HepG2 (cell line): ENCODE measurements around the gene ABHD6. TPM values are rescaled to one million over a fixed set of nuclear protein-coding genes. Genes with fewer than 3 reads are reported as not detected.

Experiments used
- CCDC6 ChIP-seq: sonication (generic); formaldehyde crosslinking; IDR thresholded peaks from 2 replicates; pipeline ENCODE4 v1.8.1; 2022; ENCODE audit warnings: mild to moderate bottlenecking, missing genetic modification reagents, moderate library complexity
- HMG20B ChIP-seq: conservative IDR thresholded peaks from 2 replicates; pipeline ENCODE4 v1.6.1; 2016; ENCODE audit warnings: missing genetic modification reagents, missing compliant biosample characterization
- HOXA9 ChIP-seq: sonication (generic); formaldehyde crosslinking; IDR thresholded peaks from 2 replicates; pipeline ENCODE4 v1.8.1; 2022; ENCODE audit warnings: missing genetic modification reagents, mild to moderate bottlenecking, moderate library complexity, borderline replicate concordance
- SAP130 ChIP-seq: IDR thresholded peaks from 2 replicates; pipeline ENCODE4 v1.6.1; 2016; ENCODE audit warnings: low read depth
- ZNF484 ChIP-seq: sonication (generic); formaldehyde crosslinking; IDR thresholded peaks from 2 replicates; pipeline ENCODE4 v1.5.1; 2020; ENCODE audit warnings: mild to moderate bottlenecking, low read depth, missing genetic modification reagents, borderline replicate concordance
- ZNF713 ChIP-seq: sonication (generic); formaldehyde crosslinking; IDR thresholded peaks from 2 replicates; pipeline ENCODE4 v1.4.0; 2020; ENCODE audit warnings: mild to moderate bottlenecking, missing genetic modification reagents
- ZNF781 ChIP-seq: sonication (generic); formaldehyde crosslinking; IDR thresholded peaks from 2 replicates; pipeline ENCODE4 v1.5.1; 2020; ENCODE audit warnings: borderline replicate concordance, mild to moderate bottlenecking, missing genetic modification reagents; ENCODE audit errors: not compliant biosample characterization
- polyA plus RNA-seq, 8 experiments: library from polyadenylated mRNA; depleted of rRNA in 3 of 8; stranded (reverse) in 7 of 8; unstranded in 1 of 8; fragments of >200 nt; fragmentation: Illumina TruSeq in 4 of 8; extraction: Trizol in 4 of 8; gene quantifications; 2 replicates each; pipeline versions ENCODE4 v1.2.1 to v1.2.3, GENCODE V29; 2011 to 2016; ENCODE audit warnings: low read depth in 4 of 8, missing spikeins in 1 of 8, mixed read lengths in 1 of 8; ENCODE audit not compliant: insufficient read depth in 1 of 8
- total RNA-seq, 5 experiments: library from RNA; depleted of rRNA; stranded (reverse); fragments of >200 nt; fragmentation: Illumina TruSeq; extraction: Trizol; gene quantifications; 2 replicates each; pipeline ENCODE4 v1.2.3, GENCODE V29; 2016; ENCODE audit warnings: low read depth in 1 of 5
- TF ChIP-seq, protein P1 (sequence below): sonication (generic); formaldehyde crosslinking; IDR thresholded peaks from 2 replicates; pipeline ENCODE4 v1.5.0; 2020; ENCODE audit warnings: missing genetic modification reagents
- TF ChIP-seq, protein P2 (sequence below): sonication (generic); formaldehyde crosslinking; IDR thresholded peaks from 2 replicates; pipeline ENCODE4 v1.5.0; 2020; ENCODE audit warnings: missing genetic modification reagents, mild to moderate bottlenecking, borderline replicate concordance
- TF ChIP-seq, protein P3 (sequence below): sonication (generic); formaldehyde crosslinking; IDR thresholded peaks from 2 replicates; pipeline ENCODE4 v1.5.0; 2020; ENCODE audit warnings: mild to moderate bottlenecking, missing genetic modification reagents
- TF ChIP-seq, protein P4 (sequence below): sonication (generic); formaldehyde crosslinking; IDR thresholded peaks from 2 replicates; pipeline ENCODE4 v1.5.0; 2020; ENCODE audit warnings: missing genetic modification reagents
- TF ChIP-seq, protein P5 (sequence below): IDR thresholded peaks from 2 replicates; pipeline ENCODE4 v1.6.1; 2012; ENCODE audit warnings: inconsistent platforms
- TF ChIP-seq, protein P6 (sequence below): IDR thresholded peaks from 2 replicates; pipeline ENCODE4 v1.6.1; 2016
- TF ChIP-seq, protein P7 (sequence below), 2 experiments: IDR thresholded peaks; 2 replicates each; pipeline ENCODE4 v1.6.1; 2011 to 2012; ENCODE audit warnings: low read length in 2 of 2, borderline replicate concordance in 1 of 2, low read depth in 1 of 2, mild to moderate bottlenecking in 1 of 2, moderate library complexity in 1 of 2

The ABHD6 gene
- total and polyA plus RNA-seq, 2 of the 13 experiments (the other 11 are each of a cell fraction or from before 2014, with no cell fraction given): 9.0 to 17.2 TPM

DNA sequence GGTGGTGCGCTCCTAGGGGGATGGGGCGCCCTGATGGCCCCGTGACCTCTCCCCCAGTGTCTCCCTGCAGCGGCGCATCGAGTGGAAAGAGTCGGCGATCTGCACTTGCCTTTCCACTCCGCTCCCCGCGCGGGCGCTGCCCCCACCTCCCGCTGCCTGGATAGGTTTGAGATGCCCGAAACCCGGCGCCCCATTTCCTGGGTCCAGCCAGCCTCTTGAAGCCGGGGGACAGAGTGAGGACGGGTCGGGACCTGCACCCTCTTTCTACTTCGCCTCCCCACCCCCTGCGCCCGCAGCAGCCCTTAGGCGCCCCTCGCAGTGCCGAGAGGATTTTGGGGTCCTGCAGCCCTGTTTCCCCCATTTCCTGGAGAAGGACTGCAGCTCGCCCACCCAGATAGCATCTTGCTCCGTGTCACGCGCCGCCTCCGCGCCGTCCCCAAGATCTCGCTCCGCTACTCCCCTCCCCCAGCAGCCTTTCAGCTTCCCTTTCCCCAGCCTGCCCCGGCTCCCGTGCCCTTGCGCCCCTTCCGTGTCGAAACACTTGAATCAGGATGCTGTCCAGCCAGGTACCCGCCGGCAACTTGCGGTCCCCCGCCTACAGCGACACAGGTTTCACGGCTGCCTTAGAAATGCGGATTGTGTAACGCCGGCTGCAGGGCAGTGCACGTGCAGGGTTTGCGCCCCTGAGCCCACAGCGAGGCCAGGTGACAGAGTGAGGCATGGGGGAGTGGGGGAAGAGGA is 519 bp downstream of the ABHD6 start (continued):
- TF ChIP-seq, protein P1, sequence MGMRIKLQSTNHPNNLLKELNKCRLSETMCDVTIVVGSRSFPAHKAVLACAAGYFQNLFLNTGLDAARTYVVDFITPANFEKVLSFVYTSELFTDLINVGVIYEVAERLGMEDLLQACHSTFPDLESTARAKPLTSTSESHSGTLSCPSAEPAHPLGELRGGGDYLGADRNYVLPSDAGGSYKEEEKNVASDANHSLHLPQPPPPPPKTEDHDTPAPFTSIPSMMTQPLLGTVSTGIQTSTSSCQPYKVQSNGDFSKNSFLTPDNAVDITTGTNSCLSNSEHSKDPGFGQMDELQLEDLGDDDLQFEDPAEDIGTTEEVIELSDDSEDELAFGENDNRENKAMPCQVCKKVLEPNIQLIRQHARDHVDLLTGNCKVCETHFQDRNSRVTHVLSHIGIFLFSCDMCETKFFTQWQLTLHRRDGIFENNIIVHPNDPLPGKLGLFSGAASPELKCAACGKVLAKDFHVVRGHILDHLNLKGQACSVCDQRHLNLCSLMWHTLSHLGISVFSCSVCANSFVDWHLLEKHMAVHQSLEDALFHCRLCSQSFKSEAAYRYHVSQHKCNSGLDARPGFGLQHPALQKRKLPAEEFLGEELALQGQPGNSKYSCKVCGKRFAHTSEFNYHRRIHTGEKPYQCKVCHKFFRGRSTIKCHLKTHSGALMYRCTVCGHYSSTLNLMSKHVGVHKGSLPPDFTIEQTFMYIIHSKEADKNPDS (CRISPR knock-in tag): no peak
- TF ChIP-seq, protein P2, sequence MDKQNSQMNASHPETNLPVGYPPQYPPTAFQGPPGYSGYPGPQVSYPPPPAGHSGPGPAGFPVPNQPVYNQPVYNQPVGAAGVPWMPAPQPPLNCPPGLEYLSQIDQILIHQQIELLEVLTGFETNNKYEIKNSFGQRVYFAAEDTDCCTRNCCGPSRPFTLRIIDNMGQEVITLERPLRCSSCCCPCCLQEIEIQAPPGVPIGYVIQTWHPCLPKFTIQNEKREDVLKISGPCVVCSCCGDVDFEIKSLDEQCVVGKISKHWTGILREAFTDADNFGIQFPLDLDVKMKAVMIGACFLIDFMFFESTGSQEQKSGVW (CRISPR knock-in tag): no peak
- TF ChIP-seq CCDC6 (CRISPR knock-in tag) (0 out of 2 replicates have a peak, but pooled peaks have one; percentile 34), ZNF713 (no peak), SAP130 (CRISPR knock-in tag) (peak; percentile 87), ZNF484 (no peak), HOXA9 (no peak), ZNF781 (peak; percentile 85), HMG20B (CRISPR knock-in tag) (no peak)
- TF ChIP-seq, protein P3, sequence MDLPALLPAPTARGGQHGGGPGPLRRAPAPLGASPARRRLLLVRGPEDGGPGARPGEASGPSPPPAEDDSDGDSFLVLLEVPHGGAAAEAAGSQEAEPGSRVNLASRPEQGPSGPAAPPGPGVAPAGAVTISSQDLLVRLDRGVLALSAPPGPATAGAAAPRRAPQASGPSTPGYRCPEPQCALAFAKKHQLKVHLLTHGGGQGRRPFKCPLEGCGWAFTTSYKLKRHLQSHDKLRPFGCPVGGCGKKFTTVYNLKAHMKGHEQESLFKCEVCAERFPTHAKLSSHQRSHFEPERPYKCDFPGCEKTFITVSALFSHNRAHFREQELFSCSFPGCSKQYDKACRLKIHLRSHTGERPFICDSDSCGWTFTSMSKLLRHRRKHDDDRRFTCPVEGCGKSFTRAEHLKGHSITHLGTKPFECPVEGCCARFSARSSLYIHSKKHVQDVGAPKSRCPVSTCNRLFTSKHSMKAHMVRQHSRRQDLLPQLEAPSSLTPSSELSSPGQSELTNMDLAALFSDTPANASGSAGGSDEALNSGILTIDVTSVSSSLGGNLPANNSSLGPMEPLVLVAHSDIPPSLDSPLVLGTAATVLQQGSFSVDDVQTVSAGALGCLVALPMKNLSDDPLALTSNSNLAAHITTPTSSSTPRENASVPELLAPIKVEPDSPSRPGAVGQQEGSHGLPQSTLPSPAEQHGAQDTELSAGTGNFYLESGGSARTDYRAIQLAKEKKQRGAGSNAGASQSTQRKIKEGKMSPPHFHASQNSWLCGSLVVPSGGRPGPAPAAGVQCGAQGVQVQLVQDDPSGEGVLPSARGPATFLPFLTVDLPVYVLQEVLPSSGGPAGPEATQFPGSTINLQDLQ (CRISPR knock-in tag): 0 out of 2 replicates have a peak, but pooled peaks have one; percentile 38
- TF ChIP-seq, protein P4, sequence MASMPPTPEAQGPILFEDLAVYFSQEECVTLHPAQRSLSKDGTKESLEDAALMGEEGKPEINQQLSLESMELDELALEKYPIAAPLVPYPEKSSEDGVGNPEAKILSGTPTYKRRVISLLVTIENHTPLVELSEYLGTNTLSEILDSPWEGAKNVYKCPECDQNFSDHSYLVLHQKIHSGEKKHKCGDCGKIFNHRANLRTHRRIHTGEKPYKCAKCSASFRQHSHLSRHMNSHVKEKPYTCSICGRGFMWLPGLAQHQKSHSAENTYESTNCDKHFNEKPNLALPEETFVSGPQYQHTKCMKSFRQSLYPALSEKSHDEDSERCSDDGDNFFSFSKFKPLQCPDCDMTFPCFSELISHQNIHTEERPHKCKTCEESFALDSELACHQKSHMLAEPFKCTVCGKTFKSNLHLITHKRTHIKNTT (CRISPR knock-in tag): no peak
- TF ChIP-seq, protein P5, sequence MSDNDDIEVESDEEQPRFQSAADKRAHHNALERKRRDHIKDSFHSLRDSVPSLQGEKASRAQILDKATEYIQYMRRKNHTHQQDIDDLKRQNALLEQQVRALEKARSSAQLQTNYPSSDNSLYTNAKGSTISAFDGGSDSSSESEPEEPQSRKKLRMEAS: peak; percentile 96
- TF ChIP-seq, protein P6, sequence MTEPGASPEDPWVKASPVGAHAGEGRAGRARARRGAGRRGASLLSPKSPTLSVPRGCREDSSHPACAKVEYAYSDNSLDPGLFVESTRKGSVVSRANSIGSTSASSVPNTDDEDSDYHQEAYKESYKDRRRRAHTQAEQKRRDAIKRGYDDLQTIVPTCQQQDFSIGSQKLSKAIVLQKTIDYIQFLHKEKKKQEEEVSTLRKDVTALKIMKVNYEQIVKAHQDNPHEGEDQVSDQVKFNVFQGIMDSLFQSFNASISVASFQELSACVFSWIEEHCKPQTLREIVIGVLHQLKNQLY (CRISPR knock-in tag): peak; percentile 57; the same call in 1 of the 2 replicates
- TF ChIP-seq, protein P7, sequence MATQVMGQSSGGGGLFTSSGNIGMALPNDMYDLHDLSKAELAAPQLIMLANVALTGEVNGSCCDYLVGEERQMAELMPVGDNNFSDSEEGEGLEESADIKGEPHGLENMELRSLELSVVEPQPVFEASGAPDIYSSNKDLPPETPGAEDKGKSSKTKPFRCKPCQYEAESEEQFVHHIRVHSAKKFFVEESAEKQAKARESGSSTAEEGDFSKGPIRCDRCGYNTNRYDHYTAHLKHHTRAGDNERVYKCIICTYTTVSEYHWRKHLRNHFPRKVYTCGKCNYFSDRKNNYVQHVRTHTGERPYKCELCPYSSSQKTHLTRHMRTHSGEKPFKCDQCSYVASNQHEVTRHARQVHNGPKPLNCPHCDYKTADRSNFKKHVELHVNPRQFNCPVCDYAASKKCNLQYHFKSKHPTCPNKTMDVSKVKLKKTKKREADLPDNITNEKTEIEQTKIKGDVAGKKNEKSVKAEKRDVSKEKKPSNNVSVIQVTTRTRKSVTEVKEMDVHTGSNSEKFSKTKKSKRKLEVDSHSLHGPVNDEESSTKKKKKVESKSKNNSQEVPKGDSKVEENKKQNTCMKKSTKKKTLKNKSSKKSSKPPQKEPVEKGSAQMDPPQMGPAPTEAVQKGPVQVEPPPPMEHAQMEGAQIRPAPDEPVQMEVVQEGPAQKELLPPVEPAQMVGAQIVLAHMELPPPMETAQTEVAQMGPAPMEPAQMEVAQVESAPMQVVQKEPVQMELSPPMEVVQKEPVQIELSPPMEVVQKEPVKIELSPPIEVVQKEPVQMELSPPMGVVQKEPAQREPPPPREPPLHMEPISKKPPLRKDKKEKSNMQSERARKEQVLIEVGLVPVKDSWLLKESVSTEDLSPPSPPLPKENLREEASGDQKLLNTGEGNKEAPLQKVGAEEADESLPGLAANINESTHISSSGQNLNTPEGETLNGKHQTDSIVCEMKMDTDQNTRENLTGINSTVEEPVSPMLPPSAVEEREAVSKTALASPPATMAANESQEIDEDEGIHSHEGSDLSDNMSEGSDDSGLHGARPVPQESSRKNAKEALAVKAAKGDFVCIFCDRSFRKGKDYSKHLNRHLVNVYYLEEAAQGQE (IDR thresholded peaks at IDR 0.05; ENCODE audit: borderline replicate concordance in 1 of 2, low read depth in 1 of 2, low read length in 2 of 2): no peak
